ENCODE data around the gene MAPKAPK5.
"Not testable (repeated sequence)": the region's sequence is repeated elsewhere in the genome, so short reads cannot be mapped to it uniquely, and the experiment has no call there.

Gene MAPKAPK5

DNA sequence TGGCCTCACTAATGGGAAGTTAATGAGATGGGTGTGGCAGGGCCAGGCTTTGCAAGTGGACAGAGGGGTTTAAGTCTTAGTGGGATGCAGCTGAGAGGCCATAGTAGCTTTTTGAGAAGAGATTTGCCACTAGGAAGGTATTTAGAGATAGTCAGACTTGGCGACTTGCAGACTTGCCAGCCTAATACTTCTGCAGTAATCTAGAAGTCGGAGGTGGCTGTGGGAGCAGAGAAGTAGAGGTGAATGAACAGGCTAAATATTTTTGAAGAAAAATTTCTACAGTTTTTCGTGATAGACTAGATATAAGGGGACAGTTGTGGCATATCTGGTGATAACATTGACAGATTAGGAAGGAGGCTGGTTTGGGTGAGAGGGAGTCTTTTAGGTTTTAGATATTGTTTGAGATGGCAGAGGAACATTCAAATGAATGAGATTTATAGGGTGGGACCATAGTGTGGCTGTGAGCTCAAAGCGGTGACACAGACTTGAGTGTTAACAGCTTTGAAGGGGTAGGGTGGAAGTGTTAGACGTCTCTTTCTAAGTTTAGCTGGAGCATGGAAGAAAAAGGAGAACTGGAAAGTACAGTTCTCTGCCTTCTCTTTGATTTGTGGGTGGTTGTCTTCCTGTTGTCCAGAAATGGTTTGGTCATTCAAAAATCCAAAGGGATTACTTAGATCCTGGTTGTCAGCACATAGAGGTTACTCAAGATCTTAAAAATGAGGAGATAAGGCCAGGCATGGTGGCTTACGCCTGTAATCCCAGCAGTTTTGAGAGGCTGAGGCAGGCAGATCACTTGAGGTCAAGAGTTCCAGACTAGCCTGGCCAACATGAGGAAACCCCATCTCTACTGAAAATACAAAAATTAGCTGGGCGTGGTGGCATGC lies 44.9 kb downstream of the MAPKAPK5 start:
- DNase-seq (ENCODE audit: low read depth): no peak

GRCh38 chr12:111887926-111888745 lies 46.1 kb downstream of the MAPKAPK5 start:
- no peak for DNase-seq (ENCODE audit: low read depth)

DNA sequence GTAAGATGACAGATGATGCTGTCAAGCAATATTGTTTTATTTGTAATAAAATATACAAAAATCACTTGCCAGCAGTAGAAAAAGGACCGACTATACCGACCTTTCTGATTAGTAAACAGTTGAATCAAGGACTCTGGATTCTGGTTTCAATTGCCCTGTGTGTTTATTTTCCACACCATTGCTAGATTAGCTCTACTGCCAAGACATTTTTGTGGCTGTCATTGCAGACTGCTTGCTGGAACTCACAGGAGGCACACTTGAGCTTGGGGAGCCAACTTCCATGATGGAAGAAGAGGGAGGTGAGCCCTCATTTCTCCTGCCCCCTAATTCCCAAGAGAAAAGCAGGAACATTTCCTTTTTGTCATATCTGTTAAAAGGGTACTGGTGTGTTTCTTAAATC lies 51.3 kb downstream of the MAPKAPK5 start:
- DNase-seq (ENCODE audit: low read depth): no peak

GRCh38 chr12:111894556-111894955 lies 52.5 kb downstream of the MAPKAPK5 start:
- DNase-seq (ENCODE audit: low read depth): no peak

GRCh38 chr12:111901182-111901581 lies 59.2 kb downstream of the MAPKAPK5 start:
- DNase-seq (ENCODE audit: low read depth): no peak

GRCh38 chr12:111904446-111904975 lies 62.5 kb downstream of the MAPKAPK5 start:
- no peak for DNase-seq (ENCODE audit: low read depth)

DNA sequence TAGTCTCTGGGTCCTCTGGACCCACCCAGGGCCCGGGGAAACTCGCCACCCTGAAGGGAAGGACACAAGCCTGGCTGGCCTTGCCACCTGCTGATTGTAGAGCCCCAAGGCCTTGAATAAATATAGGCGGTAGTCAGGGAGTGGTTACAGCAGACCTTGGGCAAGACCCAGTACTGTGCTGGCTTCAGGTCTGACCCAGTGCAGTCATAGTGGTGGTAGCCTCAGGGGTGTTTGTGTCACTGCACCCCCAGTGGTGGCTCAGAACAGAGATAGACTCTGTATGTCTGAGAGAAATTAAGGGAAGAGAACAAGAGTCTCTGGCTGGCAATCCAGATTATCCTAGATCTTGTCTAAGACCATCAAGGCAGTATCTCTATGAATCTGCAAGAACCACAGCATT lies 63.5 kb downstream of the MAPKAPK5 start:
- no peak for DNase-seq (ENCODE audit: low read depth)

GRCh38 chr12:111907740-111908139 lies 65.7 kb downstream of the MAPKAPK5 start:
- no peak for DNase-seq (ENCODE audit: low read depth)

GRCh38 chr12:111925171-111925570 lies 83.1 kb downstream of the MAPKAPK5 start:
- no peak for DNase-seq (ENCODE audit: low read depth)

- DNase-seq (ENCODE audit: low read depth): no peak
Observed at GRCh38 chr12:111926631-111927030, 84.6 kb downstream of the MAPKAPK5 start.

GRCh38 chr12:111927346-111927745 lies 85.3 kb downstream of the MAPKAPK5 start:
- no peak for DNase-seq (ENCODE audit: low read depth)

GRCh38 chr12:111932241-111932640 lies 90.2 kb downstream of the MAPKAPK5 start:
- DNase-seq (ENCODE audit: low read depth): no peak

DNA sequence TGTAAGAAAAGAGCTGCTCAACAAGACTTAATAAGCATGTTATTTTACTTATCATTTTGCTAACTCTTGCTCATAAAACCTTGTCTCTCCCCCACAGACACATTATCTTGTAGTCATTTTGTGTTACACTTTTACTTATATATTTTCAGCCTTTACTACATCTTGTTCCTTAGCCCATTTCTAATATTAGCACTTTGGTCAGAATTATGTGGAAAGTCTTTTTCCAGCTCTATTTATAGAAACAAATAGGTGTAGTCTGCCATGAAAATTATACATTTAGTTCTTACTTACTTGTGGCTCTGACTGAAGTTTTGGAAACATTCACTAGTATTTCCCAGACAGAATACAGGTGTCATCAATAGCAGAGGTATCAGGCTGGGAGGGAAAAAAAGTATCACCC lies 94.8 kb downstream of the MAPKAPK5 start:
- DNase-seq (ENCODE audit: low read depth): no peak

DNA sequence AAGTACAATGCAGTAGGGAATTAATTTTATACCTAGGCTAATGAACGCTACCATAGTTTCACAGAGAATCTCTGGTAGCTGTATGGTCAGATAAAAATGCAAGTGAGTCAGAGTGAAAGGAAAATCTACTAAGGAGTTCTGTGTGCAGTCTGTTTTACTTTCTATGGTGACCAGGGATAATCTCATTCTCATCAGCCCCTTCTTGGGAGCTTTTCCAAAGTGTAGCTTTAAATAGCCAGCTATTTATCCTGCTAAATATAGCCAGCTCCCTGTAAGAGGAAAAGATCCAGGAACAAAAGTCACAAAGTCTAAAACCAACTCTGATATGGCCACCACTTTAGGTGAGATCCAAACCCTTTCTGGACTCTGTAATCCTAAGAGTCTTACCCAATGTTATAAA lies 95.4 kb downstream of the MAPKAPK5 start:
- DNase-seq (ENCODE audit: low read depth): no peak

GRCh38 chr12:111942557-111942956 lies 100.5 kb downstream of the MAPKAPK5 start:
- DNase-seq (ENCODE audit: low read depth): peak; percentile 75

- no peak for DNase-seq (ENCODE audit: low read depth)
Observed at GRCh38 chr12:111943929-111944328, 101.9 kb downstream of the MAPKAPK5 start.

DNA sequence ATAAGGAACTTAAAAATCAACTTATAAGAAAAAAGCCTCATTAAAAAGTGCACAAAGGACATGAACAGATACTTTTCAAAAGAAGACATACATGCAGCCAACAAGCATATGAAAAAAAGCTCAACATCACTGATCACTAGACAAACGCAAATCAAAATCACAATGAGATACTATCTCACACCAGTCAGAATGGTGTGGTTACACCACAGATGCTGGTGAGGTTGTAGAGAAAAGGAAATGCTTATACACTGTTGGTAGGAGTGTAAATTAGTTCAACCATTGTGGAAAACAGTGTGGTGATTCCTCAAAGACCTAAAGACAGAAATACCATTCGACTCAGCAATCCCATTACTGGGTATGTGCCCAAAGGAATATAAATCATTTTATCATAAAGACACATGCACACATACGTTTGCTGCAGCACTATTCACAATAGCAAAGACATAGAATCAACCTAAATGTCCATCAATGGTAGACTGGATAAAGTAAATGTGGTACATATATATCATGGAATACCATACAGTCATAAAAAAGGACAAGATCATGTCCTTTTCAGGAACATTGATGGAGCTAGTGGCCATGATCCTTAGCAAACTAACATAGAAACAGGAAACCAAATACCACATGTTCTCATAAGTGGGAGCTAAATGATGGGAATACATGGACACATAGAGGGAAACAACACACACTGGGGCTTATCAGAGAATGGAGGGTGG lies 109.1 kb downstream of the MAPKAPK5 start:
- not testable (repeated sequence) for DNase-seq (ENCODE audit: low read depth)

Data from ELR (cell line).